Transverse colon (tissue), 3 donors: ENCODE data around the gene PTMS.
A peak's percentile ranks its signal among the peaks of the same experiment; 100 is the strongest.

ENCODE experiments used
- CTCF ChIP-seq, 5 experiments: fragments of 200-600 bp in 3 of 5; fragments of 450-650 bp in 2 of 5; sonication (generic) in 3 of 5; IDR thresholded peaks; 1 replicate in 2 of 5; 2 replicates in 3 of 5; pipeline ENCODE4 v1.5.1; 2016 to 2017; ENCODE audit warnings: antibody characterized with exemption in 5 of 5, inconsistent platforms in 3 of 5, mild to moderate bottlenecking in 2 of 5, moderate library complexity in 1 of 5
- EP300 ChIP-seq: sonication (generic); formaldehyde crosslinking; IDR thresholded peaks from one replicate; pipeline ENCODE4 v1.6.1; 2017; ENCODE audit warnings: antibody characterized with exemption, low read depth

GRCh38 chr12:6766651-6767349 is 637 bp downstream of the PTMS start:
- TF ChIP-seq CTCF (IDR thresholded peaks at IDR 0.05) (peak; percentile 24 to 82 (median 59)), EP300 (no peak)
